NCI-H748 treated with DMSO at 0.1 percent for 48 hours (cell line): Measurements from ENCODE around the gene NELL1.

Source experiments
- DNase-seq: peaks from one replicate; lab custom pipeline; 2025; lab: John Stamatoyannopoulos, UW

The NELL1 gene

GRCh38 chr11:21346361-21346760 lies 677.0 kb downstream of the NELL1 start:
- DNase-seq: no peak

GRCh38 chr11:21350613-21351012 lies 681.2 kb downstream of the NELL1 start:
- no peak for DNase-seq

- DNase-seq: no peak
Measured at GRCh38 chr11:21353425-21353824, 684.0 kb downstream of the NELL1 start.

- no peak for DNase-seq
Measured at GRCh38 chr11:21364866-21365624, 695.7 kb downstream of the NELL1 start.

- DNase-seq: no peak
Measured at GRCh38 chr11:21369947-21370346, 700.6 kb downstream of the NELL1 start.

GRCh38 chr11:21371044-21371443 lies 701.7 kb downstream of the NELL1 start:
- DNase-seq: no peak

- DNase-seq: no peak
Measured at GRCh38 chr11:21372672-21373071, 703.3 kb downstream of the NELL1 start.

- DNase-seq: no peak
Measured at GRCh38 chr11:21374376-21374775, 705.0 kb downstream of the NELL1 start.

GRCh38 chr11:21385669-21386440 lies 716.5 kb downstream of the NELL1 start:
- DNase-seq: no peak

- DNase-seq: no peak
Measured at GRCh38 chr11:21390430-21390829, 721.0 kb downstream of the NELL1 start.

- DNase-seq: no peak
Measured at GRCh38 chr11:21396342-21397008, 727.1 kb downstream of the NELL1 start.

GRCh38 chr11:21398195-21398594 lies 728.8 kb downstream of the NELL1 start:
- DNase-seq: no peak

GRCh38 chr11:21401496-21401895 lies 732.1 kb downstream of the NELL1 start:
- DNase-seq: no peak

GRCh38 chr11:21402274-21402673 lies 732.9 kb downstream of the NELL1 start:
- DNase-seq: no peak

GRCh38 chr11:21403069-21403468 lies 733.7 kb downstream of the NELL1 start:
- no peak for DNase-seq

GRCh38 chr11:21405422-21405821 lies 736.0 kb downstream of the NELL1 start:
- no peak for DNase-seq

- DNase-seq: no peak
Measured at GRCh38 chr11:21410513-21410912, 741.1 kb downstream of the NELL1 start.

- no peak for DNase-seq
Measured at GRCh38 chr11:21411104-21411503, 741.7 kb downstream of the NELL1 start.

- DNase-seq: no peak
Measured at GRCh38 chr11:21411597-21411996, 742.2 kb downstream of the NELL1 start.

GRCh38 chr11:21412652-21413383 lies 743.4 kb downstream of the NELL1 start:
- DNase-seq: no peak

- DNase-seq: peak; percentile 9
Measured at GRCh38 chr11:21414953-21415352, 745.6 kb downstream of the NELL1 start.

- peak; percentile 9 for DNase-seq
Measured at GRCh38 chr11:21415606-21416005, 746.2 kb downstream of the NELL1 start.
